Astrocyte (in vitro differentiated cells and primary cell): ENCODE results near the gene ASB15.

ENCODE experiments used
- CTCF ChIP-seq: IDR thresholded peaks from 2 replicates; pipeline ENCODE4 v1.5.1; 2011; ENCODE audit warnings: low read depth, mild to moderate bottlenecking, inconsistent platforms, low read length, moderate library complexity; ENCODE audit not compliant: insufficient read depth
- EZH2 ChIP-seq: IDR thresholded peaks from 2 replicates; pipeline ENCODE4 v1.6.1; 2012; ENCODE audit warnings: mild to moderate bottlenecking, low read length, inconsistent platforms; ENCODE audit not compliant: insufficient read depth

GRCh38 chr7:123650595-123650994 is 49.0 kb downstream of the ASB15 start:
- TF ChIP-seq EZH2 (no peak), CTCF (no peak)
